Heart right ventricle (tissue), 16 donors: ENCODE results near the gene UNC5B. TPM values are rescaled to one million over a fixed set of nuclear protein-coding genes. Genes with fewer than 3 reads are reported as not detected.

ENCODE experiments used
- ATAC-seq, 8 donors: fragments of 200-7000 bp; cut with Tn5 transposase; one replicate each; pipeline ENCODE4 v1.9.1; 2020; ENCODE audit warnings: mild to moderate bottlenecking in 8 of 8, moderate library complexity in 8 of 8, moderate number of reproducible peaks in 1 of 8
- DNase-seq, 2 donors: peaks; one replicate each; pipeline ENCODE4 v3.0.0-alpha.2; 2020
- H3K27ac ChIP-seq, 10 donors: fragments of 200-600 bp; sonication (generic) in 2 of 10; one replicate each; pipeline versions ENCODE4 v1.5.0 to v1.8.0; 2020 to 2022; ENCODE audit warnings: mild to moderate bottlenecking in 3 of 10
- H3K27me3 ChIP-seq, 7 donors: fragments of 200-600 bp; one replicate each; pipeline ENCODE4 v1.8.0; 2021 to 2022; ENCODE audit warnings: mild to moderate bottlenecking in 2 of 7
- H3K36me3 ChIP-seq, 9 donors: fragments of 200-600 bp; sonication (generic) in 1 of 9; one replicate each; pipeline versions ENCODE4 v1.5.0 to v1.8.0; 2020 to 2022; ENCODE audit warnings: mild to moderate bottlenecking in 2 of 9
- H3K4me1 ChIP-seq, 9 donors: fragments of 200-600 bp; sonication (generic) in 1 of 9; one replicate each; pipeline versions ENCODE4 v1.5.0 to v1.8.0; 2020 to 2022; ENCODE audit warnings: mild to moderate bottlenecking in 4 of 9
- H3K4me3 ChIP-seq, 10 donors: fragments of 200-600 bp; sonication (generic) in 2 of 10; one replicate each; pipeline versions ENCODE4 v1.5.0 to v1.8.0; 2020 to 2022; ENCODE audit warnings: mild to moderate bottlenecking in 7 of 10, moderate library complexity in 2 of 10
- H3K9me3 ChIP-seq, 11 donors: fragments of 200-600 bp in 10 of 11; sonication (generic) in 2 of 11; one replicate each; pipeline versions ENCODE4 v1.5.0 to v1.8.0; 2013 to 2022; ENCODE audit warnings: mild to moderate bottlenecking in 2 of 11, control low read depth in 1 of 11, moderate library complexity in 1 of 11
- CTCF ChIP-seq, 9 donors: fragments of 200-600 bp; sonication (generic) in 2 of 9; IDR thresholded peaks; one replicate each; pipeline versions ENCODE4 v1.5.0 to v1.8.0; 2021 to 2022; ENCODE audit warnings: antibody characterized with exemption in 9 of 9, mild to moderate bottlenecking in 5 of 9, moderate library complexity in 1 of 9
- WGBS, 2 donors: extraction: QIAGEN DNeasy Blood & Tissue Kit; methylation state at CpG; one replicate each; pipeline ENCODE4 v1.1.7; 2013; ENCODE audit warnings: inconsistent platforms in 1 of 2; 5-methylcytosine and 5-hydroxymethylcytosine counted together
- intact Hi-C, 10 donors: fragments of 100-400 bp; cut with DNase I; formaldehyde crosslinking; loops; one replicate each; pipeline versions ENCODE4 v1.11.1 to v1.14.2; 2022
- polyA plus RNA-seq, 2 donors: library from polyadenylated mRNA; stranded (reverse); fragments of 200-250 nt; gene quantifications; one replicate each; pipeline ENCODE4 v1.2.3, GENCODE V29; 2013
- total RNA-seq, 10 donors: library from RNA; stranded (reverse); fragmentation: NEBNext Ultra II Directional in 3 of 10; extraction: Animal tissue kit (Norgen Biotek cat#: 25700) in 3 of 10; gene quantifications; one replicate each; pipeline versions ENCODE4 v1.2.1 to v1.2.4, GENCODE V29; 2021 to 2023
- donor health status: Arrhythmogenic right ventricular cardiomyopathy.
- donor health status: ischemic (EF 13 %, LVEDD 7.1; RV severe dilation, severe dysfunction).
- donor health status: healthy with polysubstance abuse.
- donor health status: DM: no; HTN: yes; CAD: no.
- donor health status: DM: no; HTN: no; CAD: no.
- donor health status: ischemic (EF 25% LVEDD 6.9; RV normal size, moderate dysfunction).
- donor health status: ischemic (EF 25% LVEDD 5.7; RV mildly dilated, moderate dysfunction).
- donor health status: healthy.
- donor health status: DM: yes; HTN: yes; CAD: no.
- donor health status: Ischemic cardiomyopathy.
- donor health status: ischemic (EF 35%, LVEDD 5.7; RV mildly dilated, moderate dysfunction).
- donor health status: nonischemic (EF 11% LVEDD 7.7; RV severe dilation, severe dysfunction).
- donor health status: DM: yes; HTN: yes; CAD: no.
- donor health status: PGD.
- donor health status: ischemic (EF 29% LVEDD 5.4; RV normal size, mild dysfunction).
- donor health status: nonischemic (EF 23%, LVEDD 6.1; RV moderate dilation, normal function).

Gene UNC5B
- total and polyA plus RNA-seq, 12 donors: 3.3 to 20.6 (median 12.1) TPM

DNA sequence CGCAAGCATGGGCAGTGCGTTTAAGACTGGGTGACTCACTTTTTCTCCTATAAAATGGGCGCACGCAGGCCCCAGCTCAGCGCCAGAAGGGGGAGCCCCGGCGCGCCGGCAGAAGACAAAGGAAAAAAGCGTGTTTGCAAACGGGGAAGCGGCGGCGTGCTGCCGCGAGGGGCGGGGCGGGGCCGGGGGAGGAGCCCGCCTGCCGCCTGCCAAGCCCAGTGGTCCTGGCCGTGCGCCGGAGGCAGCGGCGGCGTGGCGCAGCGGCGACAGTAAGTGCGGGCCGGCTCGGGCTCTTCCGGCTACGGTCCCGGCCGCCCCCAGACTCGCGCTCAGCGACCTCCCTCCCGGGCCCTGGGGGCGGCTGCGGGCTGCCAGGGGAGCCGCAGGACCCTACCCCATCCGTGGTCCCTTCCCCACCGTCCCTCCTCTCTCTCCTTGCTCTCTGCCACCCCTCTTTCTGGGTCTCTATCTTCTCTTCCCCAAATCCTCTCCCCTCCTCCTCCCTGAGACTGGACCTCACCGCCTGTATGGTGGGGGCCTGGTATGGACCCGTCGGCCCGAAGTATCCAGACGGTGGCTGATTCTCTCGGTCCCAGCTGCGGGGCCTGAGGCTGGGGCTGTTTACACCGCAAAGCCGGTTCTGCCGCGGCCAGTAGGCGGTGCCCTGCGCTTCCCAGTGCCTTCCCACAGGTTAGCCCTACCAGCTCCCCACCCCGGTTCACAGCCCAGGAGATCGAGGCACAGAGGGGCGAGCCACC, 106.9 kb downstream of the UNC5B start, which contains the start of gene SLC29A3:
TSS of gene SLC29A3 (plus strand) at position 218 of the 758 bp plus-strand sequence. CDS start at position 269, 51 bp downstream.
- intact Hi-C loops: loop anchor here (1.0 to 10.0 kb wide), 18 partner anchors 58 to 578 kb away; partner anchors contain the start of gene CDH23 (in 1 of the 10)
- Histone ChIP-seq H3K4me3 (peak within 1 kb of the TSS; percentile 54 to 84 (median 68)), H3K27me3 (no peaks in the 10 kb centered on the region), H3K9me3 (no peaks in the 10 kb centered on the region), H3K36me3 (peaks cover 0 to 20% (median 0%) of the 10 kb centered on the region in 9 donors), H3K4me1 (peaks cover 3 to 33% (median 12%) of the 10 kb centered on the region in 9 donors), H3K27ac (peak within 1 kb of the TSS in 9 of 10 donors; percentile 17 to 86 (median 68))
- ATAC-seq (peak; percentile 89 to 95 (median 92)), DNase-seq (peak; percentile 74 to 85)
- peak; percentile 34 to 74 (median 55) for TF ChIP-seq CTCF (IDR thresholded peaks at IDR 0.05)
- WGBS, 2 donors: 2% methylated on average over 59 to 62 of the region's 62 CpGs

DNA sequence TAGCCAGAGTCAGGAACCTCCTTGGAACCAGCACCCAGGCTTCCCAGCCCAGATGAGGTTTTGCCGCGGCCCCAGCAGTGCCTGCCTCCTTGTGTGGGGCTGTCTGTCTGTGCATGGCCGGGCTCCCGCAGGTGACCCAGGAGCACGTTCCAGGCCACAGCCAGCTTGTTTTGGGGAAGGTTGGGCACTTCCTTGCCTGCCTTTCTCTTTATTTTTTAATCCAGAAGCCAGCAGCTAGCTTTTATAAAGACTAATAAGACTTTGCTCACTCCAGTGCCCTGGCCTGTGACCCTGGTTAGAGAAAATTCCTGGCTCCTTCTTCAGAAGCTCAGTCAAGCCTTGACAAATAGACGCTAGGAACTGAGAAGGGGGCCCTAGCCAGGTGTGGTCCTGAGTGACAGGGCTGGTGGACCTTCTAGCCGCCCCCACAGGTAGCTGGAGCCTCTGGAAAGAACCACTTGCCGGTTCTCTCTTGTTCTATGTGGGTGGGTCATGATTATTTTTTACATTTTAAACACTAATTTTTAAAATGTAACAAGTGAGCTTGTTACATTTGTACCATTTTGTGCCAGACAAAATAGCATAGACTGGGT, 107.5 kb downstream of the UNC5B start:
- Histone ChIP-seq H3K9me3 (no peaks in the 10 kb centered on the region), H3K4me3 (peak overlapping the region; percentile 54 to 84 (median 68)), H3K36me3 (peaks cover 0 to 22% (median 0%) of the 10 kb centered on the region in 9 donors), H3K27ac (peak overlapping the region in 7 of 10 donors; percentile 56 to 86 (median 77)), H3K27me3 (no peaks in the 10 kb centered on the region), H3K4me1 (peaks cover 0 to 27% (median 9%) of the 10 kb centered on the region in 9 donors)
- ATAC-seq: peak in 1 of 8 donors; percentile 25
- TF ChIP-seq CTCF (IDR thresholded peaks at IDR 0.05): peak in 1 of 9 donors; percentile 2
- DNase-seq: no peak
- WGBS, 2 donors: 59 to 60% methylated on average over 8 of the region's 8 CpGs
- intact Hi-C loops: loop anchor here (1.0 to 10.0 kb wide), 23 partner anchors 52 to 577 kb away; partner anchors contain the start of gene CDH23 (in 1 of the 10)

GRCh38 chr10:71320592-71320991, 108.2 kb downstream of the UNC5B start:
- no peak for ATAC-seq
- H3K27ac ChIP-seq: no peak overlapping the region
- H3K4me1 ChIP-seq: peaks cover 0 to 27% (median 9%) of the 10 kb centered on the region in 9 donors
- 89 to 91% methylated on average over 5 of the region's 5 CpGs for WGBS, 2 donors
- H3K27me3 ChIP-seq: no peaks in the 10 kb centered on the region
- no peak for TF ChIP-seq CTCF (IDR thresholded peaks at IDR 0.05)
- H3K9me3 ChIP-seq: no peaks in the 10 kb centered on the region
- H3K36me3 ChIP-seq: peaks cover 0 to 27% (median 0%) of the 10 kb centered on the region in 9 donors
- intact Hi-C loops: loop anchor here in 5 of 10 donors (5.0 to 10.0 kb wide), 6 partner anchors 52 to 284 kb away; no protein-coding TSS in a partner anchor
- DNase-seq: no peak
- H3K4me3 ChIP-seq: no peak overlapping the region

GRCh38 chr10:71321386-71321785, 109.0 kb downstream of the UNC5B start:
- Histone ChIP-seq H3K4me3 (no peak overlapping the region), H3K36me3 (peaks cover 0 to 35% (median 0%) of the 10 kb centered on the region in 9 donors), H3K4me1 (peaks cover 0 to 19% (median 9%) of the 10 kb centered on the region in 9 donors), H3K27me3 (no peaks in the 10 kb centered on the region), H3K27ac (no peak overlapping the region), H3K9me3 (no peaks in the 10 kb centered on the region)
- 90 to 92% methylated on average over 1 of the region's 1 CpG for WGBS, 2 donors
- DNase-seq (no peak), ATAC-seq (no peak)
- no peak for TF ChIP-seq CTCF (IDR thresholded peaks at IDR 0.05)
- intact Hi-C loops: loop anchor here in 5 of 10 donors (5.0 to 10.0 kb wide), 6 partner anchors 51 to 283 kb away; no protein-coding TSS in a partner anchor
